T-helper 17 cell (primary cell): ENCODE measurements around the gene AHNAK2. TPM values are rescaled to one million over a fixed set of nuclear protein-coding genes. Genes with fewer than 3 reads are reported as not detected.
"Not testable (repeated sequence)": the region's sequence is repeated elsewhere in the genome, so short reads cannot be mapped to it uniquely, and the experiment has no call there.

ENCODE experiments used
- ATAC-seq: fragments of 150-1000 bp; cut with Tn5 transposase; 2 replicates; pipeline ENCODE4 v1.10.0; 2021; ENCODE audit warnings: mild to moderate bottlenecking, moderate library complexity
- DNase-seq, 3 donors: peaks; one replicate each; pipeline versions ENCODE4 v3.0.0 to v3.0.0-alpha.2; 2020 to 2021
- H3K9me3 ChIP-seq: one replicate; pipeline ENCODE4 v1.7.0; 2013; ENCODE audit warnings: low read length, mild to moderate bottlenecking; ENCODE audit not compliant: control insufficient read depth, poor library complexity, severe bottlenecking
- H3K27ac Mint-ChIP-seq: one replicate; pipeline ENCODE4 v1.8.0; 2022; ENCODE audit warnings: mild to moderate bottlenecking, moderate library complexity, mixed read lengths
- H3K27me3 Mint-ChIP-seq: one replicate; pipeline ENCODE4 v1.8.0; 2022; ENCODE audit warnings: mixed read lengths
- H3K36me3 Mint-ChIP-seq: one replicate; pipeline ENCODE4 v1.8.0; 2022; ENCODE audit warnings: low read depth, mixed read lengths
- H3K4me1 Mint-ChIP-seq: one replicate; pipeline ENCODE4 v1.8.0; 2022; ENCODE audit warnings: mild to moderate bottlenecking, mixed read lengths
- H3K4me3 Mint-ChIP-seq: one replicate; pipeline ENCODE4 v1.8.0; 2022; ENCODE audit warnings: mild to moderate bottlenecking, moderate library complexity, mixed read lengths
- total RNA-seq, 4 donors: library from RNA in 2 of 4; stranded (reverse) in 2 of 4; gene quantifications; one replicate each; pipeline ENCODE4 v1.2.3 and lab custom pipeline; 2022 to 2026

AHNAK2 gene
- total RNA-seq, 2 donors from 2014 or later = not detected

DNA sequence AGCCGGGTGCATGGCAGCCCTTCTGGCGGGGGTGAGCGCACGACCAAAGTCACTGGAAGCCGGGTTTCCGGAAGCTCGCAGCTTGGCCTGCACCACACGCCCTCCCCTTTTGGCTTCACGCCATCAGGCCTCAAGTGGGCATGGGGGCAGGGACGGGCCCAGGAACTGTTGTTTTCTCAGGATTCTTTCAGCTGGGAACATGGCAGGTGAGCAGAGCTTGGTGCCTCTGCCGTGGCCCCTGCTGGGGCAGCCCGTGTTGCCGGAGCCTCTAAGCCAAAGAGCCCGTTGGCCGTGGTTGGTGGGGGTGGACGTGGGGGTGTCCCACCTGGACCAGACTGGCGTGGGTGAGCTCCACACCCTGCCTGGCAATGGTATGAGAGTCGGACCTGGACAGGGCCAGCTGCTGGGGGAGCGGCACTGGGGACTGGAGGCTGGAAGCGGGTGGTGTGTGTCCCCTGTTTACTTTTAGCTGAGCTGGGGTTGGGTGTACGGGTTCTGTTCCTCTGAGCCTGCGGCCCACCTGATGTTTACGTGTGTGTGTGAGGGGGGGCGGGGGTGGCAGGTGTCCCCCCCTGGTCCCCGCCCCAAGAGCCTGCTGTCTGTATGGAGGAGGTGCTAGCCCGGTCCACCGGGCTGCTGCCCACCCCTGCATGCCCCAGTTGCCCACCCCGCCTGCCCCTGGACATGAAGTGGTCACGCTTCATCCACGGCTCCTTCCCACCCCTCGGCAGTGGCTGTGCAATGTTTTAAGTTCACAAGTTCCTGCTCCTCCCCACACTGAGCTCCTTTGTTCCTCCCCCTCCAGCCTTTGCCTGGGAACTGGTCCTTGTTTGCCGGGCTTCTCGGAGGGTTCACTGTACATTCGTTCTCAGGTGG, 82.2 kb downstream of the AHNAK2 start:
- peaks cover under 1% of the 10 kb centered on the region for H3K27me3 Mint-ChIP-seq
- no peaks in the 10 kb centered on the region for H3K9me3 ChIP-seq
- H3K36me3 Mint-ChIP-seq = no peaks in the 10 kb centered on the region
- H3K4me1 Mint-ChIP-seq = peaks cover 5% of the 10 kb centered on the region
- DNase-seq (peak in 1 of 3 donors; percentile 9), ATAC-seq (no peak)
- H3K4me3 Mint-ChIP-seq = no peak overlapping the region
- no peak overlapping the region for H3K27ac Mint-ChIP-seq

DNA sequence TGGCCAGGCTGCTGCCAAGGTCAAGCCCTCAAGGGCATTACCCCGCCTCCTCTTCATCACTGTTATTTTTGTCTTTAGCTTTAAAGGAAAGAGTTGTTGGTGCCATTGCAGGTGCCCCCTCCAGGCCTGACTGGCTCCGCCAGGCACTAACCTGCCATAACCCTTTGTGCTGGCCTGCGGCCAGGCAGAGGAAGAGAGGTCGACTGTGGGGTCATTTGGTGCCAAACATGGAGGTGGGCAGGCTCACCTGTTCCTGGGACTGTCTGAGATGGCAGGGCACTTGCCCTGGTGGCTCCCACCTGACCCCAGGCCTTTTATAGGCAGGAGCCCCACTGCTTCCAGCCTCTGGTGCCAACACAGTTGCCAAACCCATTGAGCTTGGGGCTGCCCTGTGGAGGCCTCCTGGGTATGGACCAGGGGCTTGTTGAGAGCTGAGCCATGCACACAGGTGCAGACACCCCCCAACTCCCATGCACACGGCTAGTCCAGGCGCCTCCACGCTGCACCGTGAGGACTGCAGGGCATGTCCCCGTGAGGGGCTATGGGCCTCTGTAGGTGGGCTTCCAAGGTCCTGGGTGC, 82.9 kb downstream of the AHNAK2 start:
- no peaks in the 10 kb centered on the region for H3K9me3 ChIP-seq
- ATAC-seq (no peak), DNase-seq (no peak)
- Mint-ChIP-seq H3K36me3 (no peaks in the 10 kb centered on the region), H3K4me1 (peaks cover 3% of the 10 kb centered on the region), H3K27ac (no peak overlapping the region), H3K27me3 (no peaks in the 10 kb centered on the region), H3K4me3 (no peak overlapping the region)

DNA sequence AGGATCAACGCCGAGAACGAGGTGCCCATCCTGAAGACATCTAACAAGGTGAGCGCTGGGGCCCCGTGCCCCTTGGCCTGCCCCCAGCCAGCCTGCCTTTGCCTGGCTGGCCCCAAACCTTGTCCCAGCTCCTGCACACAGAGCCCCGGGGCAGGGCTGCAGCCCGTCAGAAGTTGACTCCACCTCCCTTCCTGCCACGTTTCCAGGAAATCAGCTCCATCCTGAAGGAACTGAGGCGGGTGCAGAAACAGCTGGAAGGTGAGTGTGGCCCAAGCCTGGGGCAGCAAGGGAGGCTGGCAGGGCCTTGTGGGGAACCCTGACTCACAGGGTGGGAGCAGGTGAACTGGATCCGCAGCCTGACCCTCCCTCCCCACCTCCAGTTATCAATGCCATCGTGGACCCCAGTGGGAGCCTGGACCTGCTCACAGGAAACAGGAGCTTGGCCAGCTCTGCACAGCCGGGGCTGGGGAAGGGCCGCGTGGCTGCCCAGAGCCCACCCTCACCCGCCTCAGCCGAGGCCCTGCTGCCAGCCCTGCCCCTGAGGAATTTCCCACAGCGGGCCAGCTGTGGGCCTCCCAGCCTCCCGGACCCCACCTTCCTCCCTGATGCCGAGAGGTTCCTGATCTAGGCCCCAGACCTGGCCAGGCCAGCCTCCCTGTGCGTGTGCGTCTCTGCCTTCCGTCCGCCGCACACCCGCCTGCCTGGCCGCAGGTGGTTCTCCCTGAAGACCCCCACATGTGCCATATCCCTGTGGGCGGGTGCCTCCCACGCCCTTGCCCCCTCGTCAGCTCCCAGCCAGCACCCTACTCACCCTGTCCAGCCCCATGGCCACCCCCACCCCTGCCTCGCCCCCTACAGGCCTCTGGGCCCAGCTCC, 83.6 kb downstream of the AHNAK2 start:
- DNase-seq (no peak), ATAC-seq (no peak)
- no peak overlapping the region for H3K27ac Mint-ChIP-seq
- no peaks in the 10 kb centered on the region for H3K9me3 ChIP-seq
- H3K4me3 Mint-ChIP-seq = no peak overlapping the region
- H3K4me1 Mint-ChIP-seq = no peaks in the 10 kb centered on the region
- no peaks in the 10 kb centered on the region for H3K27me3 Mint-ChIP-seq
- no peaks in the 10 kb centered on the region for H3K36me3 Mint-ChIP-seq

DNA sequence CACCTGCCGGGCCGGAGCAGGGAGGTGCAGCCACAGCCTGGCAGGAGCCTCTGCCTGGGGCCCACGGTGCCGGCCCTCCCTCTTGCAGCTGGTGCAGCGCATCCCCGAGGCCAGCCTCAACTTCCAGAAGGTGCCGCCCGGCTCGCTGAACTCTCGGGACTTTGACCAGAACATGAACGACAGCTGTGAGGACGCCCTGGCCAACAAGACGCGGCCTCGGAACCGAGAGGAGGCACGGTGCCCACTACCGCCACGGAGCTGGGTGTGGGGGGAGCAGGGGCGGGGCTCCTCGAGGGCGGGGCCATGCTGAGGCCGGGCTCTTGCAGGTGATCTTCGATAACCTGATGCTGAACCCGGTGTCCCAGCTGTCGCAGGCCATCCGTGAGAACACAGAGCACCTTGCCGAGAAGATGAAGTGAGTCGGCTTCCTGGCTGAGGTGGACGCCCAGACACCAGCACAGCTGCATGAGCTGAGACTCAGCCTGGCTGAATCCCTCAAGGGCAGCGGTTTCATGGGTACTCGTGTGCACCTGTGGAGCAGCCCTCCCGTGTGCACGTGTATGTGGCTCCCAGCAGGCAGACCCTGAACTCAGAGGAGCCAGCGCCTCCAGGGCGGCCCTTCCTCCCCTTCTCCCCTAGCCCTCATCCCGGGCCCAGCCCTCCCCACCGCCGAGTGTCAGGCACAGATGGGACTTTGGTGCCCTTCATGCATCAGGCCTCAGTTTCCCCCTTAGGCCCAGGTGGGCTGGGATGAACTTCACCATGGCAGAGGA, 84.6 kb downstream of the AHNAK2 start:
- Mint-ChIP-seq H3K4me3 (no peak overlapping the region), H3K27ac (no peak overlapping the region), H3K4me1 (no peaks in the 10 kb centered on the region), H3K36me3 (no peaks in the 10 kb centered on the region), H3K27me3 (no peaks in the 10 kb centered on the region)
- no peak for DNase-seq
- H3K9me3 ChIP-seq = no peaks in the 10 kb centered on the region
- no peak for ATAC-seq

DNA sequence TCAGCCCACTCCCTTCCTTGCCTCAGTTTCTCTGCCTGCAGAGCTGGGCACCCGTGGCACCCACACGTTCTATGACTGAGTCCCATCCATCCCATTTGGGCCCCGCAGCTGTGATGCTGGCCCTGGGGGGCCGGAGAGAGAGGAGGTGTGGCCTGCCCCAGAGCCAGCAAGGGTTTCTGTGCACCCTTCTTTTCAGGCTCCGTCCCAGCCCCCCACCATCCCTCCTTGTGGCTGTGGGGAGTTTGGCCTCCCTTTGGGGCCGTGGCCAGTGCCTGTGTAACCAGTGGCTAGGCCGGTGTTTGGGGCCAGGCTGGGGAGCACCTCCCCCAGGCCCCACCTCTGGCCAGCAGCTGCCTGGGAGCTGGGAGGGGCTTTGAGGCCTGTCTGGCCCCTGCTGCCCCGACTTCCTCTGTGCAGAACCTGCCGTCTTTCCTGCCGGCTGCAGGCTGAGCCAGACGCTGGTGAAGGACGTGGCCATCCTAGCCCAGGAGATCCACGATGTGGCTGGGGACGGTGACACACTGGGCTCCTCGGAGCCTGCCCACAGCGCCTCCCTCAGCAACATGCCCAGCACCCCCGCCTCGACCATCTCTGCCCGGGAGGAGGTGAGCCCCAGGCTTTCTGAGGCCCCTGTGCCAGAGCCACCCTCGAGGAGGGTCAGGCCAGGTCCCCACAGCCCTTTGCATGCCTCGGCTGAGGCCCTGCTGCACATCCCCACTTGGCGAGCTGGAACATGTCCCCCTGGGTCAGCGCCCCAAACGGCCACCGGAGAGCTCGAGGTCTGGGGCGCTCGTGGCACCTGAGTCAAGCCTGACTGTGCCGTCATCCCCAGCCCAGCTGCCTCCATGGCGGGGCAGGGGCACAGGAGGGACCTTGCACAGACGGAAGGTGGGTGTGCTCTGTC, 85.4 kb downstream of the AHNAK2 start:
- H3K36me3 Mint-ChIP-seq = no peaks in the 10 kb centered on the region
- H3K9me3 ChIP-seq = no peaks in the 10 kb centered on the region
- H3K4me3 Mint-ChIP-seq = no peak overlapping the region
- H3K27me3 Mint-ChIP-seq = no peaks in the 10 kb centered on the region
- no peaks in the 10 kb centered on the region for H3K4me1 Mint-ChIP-seq
- peak in 1 of 3 donors; percentile 11 for DNase-seq
- H3K27ac Mint-ChIP-seq = no peak overlapping the region
- no peak for ATAC-seq

DNA sequence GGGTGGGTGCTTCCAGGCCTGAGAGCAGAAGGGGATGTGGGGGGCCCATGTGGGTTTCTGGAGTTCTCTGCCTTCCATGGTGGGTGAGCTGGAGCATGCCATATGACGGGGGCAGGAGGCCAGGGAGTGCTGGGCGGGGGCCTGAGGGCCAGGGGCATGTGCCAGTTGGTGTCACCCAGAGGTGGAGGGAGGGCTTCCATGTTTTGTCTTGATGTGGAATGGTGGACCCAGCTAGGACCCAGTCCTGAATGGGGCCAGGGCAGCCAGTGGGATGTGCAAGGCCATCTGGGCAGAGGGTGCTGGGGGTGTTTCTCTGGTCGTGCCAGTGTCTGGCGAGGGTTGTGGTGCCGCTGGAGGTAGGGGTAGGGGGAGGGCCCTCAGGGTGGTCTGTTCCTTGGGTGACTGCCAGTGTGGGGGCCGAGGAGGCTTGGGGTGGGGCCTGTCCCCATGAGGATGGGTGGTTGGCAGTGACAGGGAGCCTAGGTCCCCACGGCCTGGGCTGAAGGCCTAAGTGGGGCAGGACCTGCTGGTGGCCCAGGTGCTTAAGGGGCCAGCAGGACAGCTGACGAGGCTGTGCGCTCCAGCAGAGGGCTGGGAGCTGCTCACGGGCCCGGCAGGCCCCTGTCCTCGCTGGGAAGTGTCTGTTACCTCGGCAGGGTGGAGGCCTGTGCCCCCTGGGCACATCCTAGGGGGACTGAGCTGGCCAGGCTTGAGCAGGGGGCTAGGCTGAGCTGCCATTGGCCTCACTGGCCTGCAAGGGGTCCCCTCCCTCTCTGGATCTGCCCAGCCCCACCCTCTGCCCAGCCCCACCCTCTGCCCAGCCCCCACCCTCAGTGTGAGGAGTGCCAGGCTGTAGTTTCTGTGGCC, 86.3 kb downstream of the AHNAK2 start:
- Mint-ChIP-seq H3K27ac (no peak overlapping the region), H3K4me1 (no peaks in the 10 kb centered on the region), H3K36me3 (no peaks in the 10 kb centered on the region), H3K4me3 (no peak overlapping the region), H3K27me3 (no peaks in the 10 kb centered on the region)
- no peaks in the 10 kb centered on the region for H3K9me3 ChIP-seq
- DNase-seq (no peak), ATAC-seq (no peak)

DNA sequence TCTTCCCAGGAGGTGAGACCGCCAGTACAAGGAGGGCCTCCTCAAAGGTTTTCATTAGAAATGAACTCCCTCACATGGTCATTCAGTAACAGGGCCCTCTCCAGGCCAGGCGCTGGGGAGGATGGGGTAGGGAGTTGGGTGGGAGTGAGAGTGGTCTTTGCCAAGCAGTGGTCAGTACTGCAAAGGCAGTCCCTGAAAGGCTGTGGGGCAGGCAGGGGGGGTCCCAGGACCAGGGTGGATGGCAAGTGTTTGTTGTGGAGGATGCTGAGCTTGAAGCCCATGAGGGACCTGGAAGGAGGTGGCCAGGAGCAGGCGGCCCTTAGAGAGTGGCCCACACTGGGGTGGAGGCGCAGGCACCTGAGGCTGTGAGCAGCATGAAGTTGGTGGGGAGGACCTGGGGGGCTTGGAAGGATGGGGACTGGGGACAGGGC, 87.0 kb downstream of the AHNAK2 start:
- H3K4me3 Mint-ChIP-seq = no peak overlapping the region
- DNase-seq = peak in 1 of 3 donors; percentile 10

DNA sequence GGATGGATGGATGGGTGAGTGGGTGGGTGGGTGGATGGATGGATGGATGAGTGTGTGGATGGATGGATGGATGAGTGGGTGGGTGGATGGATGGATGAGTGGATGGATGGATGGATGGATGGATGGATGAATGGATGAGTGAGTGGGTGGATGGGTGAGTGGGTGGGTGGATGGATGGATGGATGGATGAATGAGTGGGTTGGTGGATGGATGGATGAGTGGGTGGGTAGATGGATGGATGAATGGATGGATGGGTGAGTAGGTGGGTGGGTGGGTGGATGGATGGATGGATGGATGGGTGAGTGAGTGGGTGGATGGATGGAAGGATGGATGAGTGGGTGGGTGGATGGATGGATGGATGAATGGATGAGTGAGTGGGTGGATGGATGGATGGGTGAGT, 87.9 kb downstream of the AHNAK2 start:
- not testable (repeated sequence) for ATAC-seq, H3K4me3 Mint-ChIP-seq, H3K27ac Mint-ChIP-seq, H3K4me1 Mint-ChIP-seq, H3K9me3 ChIP-seq, H3K36me3 Mint-ChIP-seq, DNase-seq, H3K27me3 Mint-ChIP-seq

More for the DNA sequence above, 87.0 kb downstream of the AHNAK2 start:
- H3K27ac Mint-ChIP-seq = no peak overlapping the region
- no peaks in the 10 kb centered on the region for H3K9me3 ChIP-seq
- H3K27me3 Mint-ChIP-seq = no peaks in the 10 kb centered on the region
- no peak for ATAC-seq
- no peaks in the 10 kb centered on the region for H3K4me1 Mint-ChIP-seq
- H3K36me3 Mint-ChIP-seq = no peaks in the 10 kb centered on the region

DNA sequence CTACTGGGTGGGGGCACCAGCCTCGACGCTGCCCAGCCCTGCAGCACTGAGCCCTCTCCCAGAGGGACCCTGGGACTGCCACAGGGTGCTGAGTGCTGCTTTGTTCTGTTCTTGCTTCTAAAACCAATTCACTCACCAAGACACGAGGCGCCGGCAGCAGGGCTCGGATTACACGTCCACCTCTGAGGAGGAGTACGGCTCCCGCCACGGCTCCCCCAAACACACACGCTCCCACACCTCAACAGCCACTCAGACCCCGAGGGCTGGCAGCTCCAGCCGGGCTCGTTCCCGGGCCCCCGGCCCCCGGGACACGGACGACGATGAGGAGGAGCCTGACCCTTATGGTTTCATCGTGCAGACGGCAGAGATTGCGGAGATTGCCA, 88.8 kb downstream of the AHNAK2 start:
- no peaks in the 10 kb centered on the region for H3K27me3 Mint-ChIP-seq
- DNase-seq (no peak), ATAC-seq (no peak)
- H3K4me1 Mint-ChIP-seq = no peaks in the 10 kb centered on the region
- no peak overlapping the region for H3K4me3 Mint-ChIP-seq
- no peaks in the 10 kb centered on the region for H3K9me3 ChIP-seq
- no peak overlapping the region for H3K27ac Mint-ChIP-seq
- no peaks in the 10 kb centered on the region for H3K36me3 Mint-ChIP-seq

DNA sequence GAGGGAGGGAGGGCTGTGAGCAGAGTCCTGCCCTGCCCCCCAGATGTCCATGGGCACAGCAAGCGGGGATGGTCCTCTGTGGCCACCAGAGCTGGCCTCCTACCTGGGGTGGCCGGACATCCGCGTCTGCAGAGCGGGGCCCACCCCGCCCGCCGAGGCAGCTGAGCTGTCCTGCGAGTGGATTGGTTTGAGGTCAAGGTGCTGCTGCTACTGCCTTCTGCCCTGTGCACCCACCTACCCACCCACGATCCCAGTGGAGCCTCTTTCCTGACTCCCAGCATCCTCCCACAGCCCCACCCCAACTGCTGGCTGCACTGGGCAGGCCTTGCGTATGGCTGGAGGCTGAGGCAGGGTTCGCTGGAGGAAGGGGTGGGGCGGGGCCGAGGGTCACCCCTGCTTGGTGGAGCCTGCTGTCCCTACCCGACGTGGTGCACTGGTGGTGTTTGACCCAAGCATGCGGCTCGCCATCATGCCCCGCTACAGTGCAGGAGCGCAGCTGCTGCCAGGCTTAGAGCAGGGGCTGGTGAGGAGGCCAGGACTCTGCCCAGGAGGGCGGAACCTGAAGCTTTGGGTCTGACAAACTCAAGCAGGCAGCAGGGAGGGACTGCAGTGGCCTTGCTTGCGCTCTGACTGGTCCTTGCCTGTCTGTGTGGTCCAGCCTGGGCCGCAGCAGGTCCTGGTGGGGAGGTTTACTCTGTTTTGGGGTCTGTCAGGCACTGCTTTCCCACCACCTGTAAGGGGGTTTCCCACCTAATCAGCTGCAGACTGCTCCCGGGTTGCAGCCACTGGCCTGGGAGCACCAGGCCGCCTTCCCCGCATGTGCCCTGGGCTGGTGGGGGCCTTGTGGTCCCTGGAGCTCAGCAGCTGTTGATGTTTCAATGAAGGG, 89.4 kb downstream of the AHNAK2 start:
- DNase-seq (no peak), ATAC-seq (no peak)
- no peak overlapping the region for H3K4me3 Mint-ChIP-seq

More for the DNA sequence above, 89.4 kb downstream of the AHNAK2 start:
- Mint-ChIP-seq H3K36me3 (no peaks in the 10 kb centered on the region), H3K4me1 (no peaks in the 10 kb centered on the region), H3K27ac (no peak overlapping the region), H3K27me3 (no peaks in the 10 kb centered on the region)
- H3K9me3 ChIP-seq = no peaks in the 10 kb centered on the region
